Left lung (tissue), 14 donors: ENCODE results near the gene MLX. TPM values are rescaled to one million over a fixed set of nuclear protein-coding genes. Genes with fewer than 3 reads are reported as not detected.

Experiments
- ATAC-seq: fragments of 200-7000 bp; cut with Tn5 transposase; one replicate; pipeline ENCODE4 v1.9.1; 2020; ENCODE audit warnings: moderate library complexity
- DNase-seq, 4 donors: peaks; one replicate each; pipeline ENCODE4 v3.0.0-alpha.2; 2013 to 2020
- H3K27ac ChIP-seq, 2 donors: fragments of 200-600 bp; sonication (generic) in 1 of 2; one replicate each; pipeline versions ENCODE4 v1.5.0 to v1.8.0; 2020 to 2021
- H3K27me3 ChIP-seq, 2 donors: fragments of 200-600 bp; sonication (generic) in 1 of 2; one replicate each; pipeline versions ENCODE4 v1.5.0 to v1.8.0; 2020 to 2021
- H3K36me3 ChIP-seq, 2 donors: fragments of 200-600 bp; sonication (generic) in 1 of 2; one replicate each; pipeline versions ENCODE4 v1.5.0 to v1.8.0; 2020 to 2021
- H3K4me1 ChIP-seq, 2 donors: fragments of 200-600 bp; one replicate each; pipeline ENCODE4 v1.8.0; 2021
- H3K4me3 ChIP-seq, 2 donors: fragments of 200-600 bp; sonication (generic) in 1 of 2; one replicate each; pipeline versions ENCODE4 v1.5.0 to v1.8.0; 2020 to 2021; ENCODE audit warnings: mild to moderate bottlenecking in 1 of 2
- H3K9me3 ChIP-seq, 2 donors: fragments of 200-600 bp; sonication (generic) in 1 of 2; one replicate each; pipeline versions ENCODE4 v1.5.0 to v1.8.0; 2020 to 2021
- CTCF ChIP-seq, 2 donors: fragments of 200-600 bp; sonication (generic) in 1 of 2; IDR thresholded peaks; one replicate each; pipeline versions ENCODE4 v1.5.0 to v1.8.0; 2021; ENCODE audit warnings: antibody characterized with exemption in 2 of 2
- intact Hi-C, 2 donors: fragments of 100-400 bp; cut with DNase I; formaldehyde crosslinking; loops; one replicate each; pipeline versions ENCODE4 v1.11.2 to v1.14.2; 2022
- long read RNA-seq, 12 donors: library from polyadenylated mRNA in 2 of 12; unstranded in 2 of 12; transcript quantifications; one replicate each; pipeline ENCODE4 v2.0.0 and lab custom pipeline, GENCODE V29; 2019 to 2026
- polyA plus RNA-seq, 6 donors: library from polyadenylated mRNA; unstranded; fragments of 120-200 nt; gene quantifications; one replicate each; pipeline ENCODE4 v1.2.1, GENCODE V29; 2013; ENCODE audit not compliant: insufficient read length in 6 of 6
- total RNA-seq, 2 donors: library from RNA; stranded (reverse); fragmentation: NEBNext Ultra II Directional; extraction: Animal tissue kit (Norgen Biotek cat#: 25700); gene quantifications; one replicate each; pipeline ENCODE4 v1.2.1, GENCODE V29; 2021
- donor health status: DM: no; HTN: yes; CAD: no.
- donor health status: DM: no; HTN: no; CAD: no.

The MLX gene
- total RNA-seq: 10 to 100 TPM; 56.3 to 73.7 TPM
- polyA plus RNA-seq: 10 to 100 TPM; 34.4 to 46.3 (median 40.5) TPM
- long read RNA-seq, donor 1, transcript MLX-203 (8 exons, 2,428 nt): major isoform, 13 of 39 reads
- long read RNA-seq, donor 1, partial matches to known transcripts: 19 of 39 reads
- long read RNA-seq, donor 1, other reads (novel, unspliced or antisense): 0 of 39 reads
- long read RNA-seq, donor 2, transcript MLX-203 (8 exons, 2,428 nt): major isoform, 12 of 77 reads
- long read RNA-seq, donor 2, partial matches to known transcripts: 61 of 77 reads
- long read RNA-seq, donor 2, other reads (novel, unspliced or antisense): 0 of 77 reads
- long read RNA-seq, donor 3, transcript MLX-203 (8 exons, 2,428 nt): major isoform, 13 of 23 reads
- long read RNA-seq, donor 3, partial matches to known transcripts: 8 of 23 reads
- long read RNA-seq, donor 3, other reads (novel, unspliced or antisense): 0 of 23 reads
- long read RNA-seq, donor 4, transcript MLX-203 (8 exons, 2,428 nt): major isoform, 26 of 42 reads
- long read RNA-seq, donor 4, partial matches to known transcripts: 6 of 42 reads
- long read RNA-seq, donor 4, other reads (novel, unspliced or antisense): 6 of 42 reads
- long read RNA-seq, donor 5, transcript MLX-203 (8 exons, 2,428 nt): major isoform, 9 of 19 reads
- long read RNA-seq, donor 5, partial matches to known transcripts: 0 of 19 reads
- long read RNA-seq, donor 5, other reads (novel, unspliced or antisense): 7 of 19 reads
- long read RNA-seq, donor 6, transcript MLX-203 (8 exons, 2,428 nt): major isoform, 15 of 34 reads
- long read RNA-seq, donor 6, partial matches to known transcripts: 15 of 34 reads
- long read RNA-seq, donor 6, other reads (novel, unspliced or antisense): 0 of 34 reads
- long read RNA-seq, donor 7, transcript MLX-203 (8 exons, 2,428 nt): major isoform, 8 of 12 reads
- long read RNA-seq, donor 7, partial matches to known transcripts: 0 of 12 reads
- long read RNA-seq, donor 7, other reads (novel, unspliced or antisense): 0 of 12 reads
- long read RNA-seq, donor 8, transcript MLX-203 (8 exons, 2,428 nt): major isoform, 7 of 8 reads
- long read RNA-seq, donor 8, partial matches to known transcripts: 0 of 8 reads
- long read RNA-seq, donor 8, other reads (novel, unspliced or antisense): 0 of 8 reads
- long read RNA-seq, donor 9, partial matches to known transcripts: 0 of 1 reads
- long read RNA-seq, donor 9, other reads (novel, unspliced or antisense): 0 of 1 reads
- long read RNA-seq, donor 10, transcript MLX-203 (8 exons, 2,428 nt): major isoform, 23 of 31 reads
- long read RNA-seq, donor 10, partial matches to known transcripts: 1 of 31 reads
- long read RNA-seq, donor 10, other reads (novel, unspliced or antisense): 4 of 31 reads
- long read RNA-seq, donor 11: 0 reads
- long read RNA-seq, donor 12, transcript MLX-203 (8 exons, 2,428 nt): major isoform, 9 of 20 reads
- long read RNA-seq, donor 12, partial matches to known transcripts: 0 of 20 reads
- long read RNA-seq, donor 12, other reads (novel, unspliced or antisense): 6 of 20 reads

GRCh38 chr17:42566883-42567573 lies at the start of gene MLX:
Gene MLX (plus strand): TSS chr17:42567100. CDS start chr17:42567125, 25 bp downstream.
- Histone ChIP-seq H3K27ac (peak within 1 kb of the TSS; percentile 92 to 97), H3K4me3 (peak within 1 kb of the TSS; percentile 96), H3K9me3 (no peaks in the 10 kb centered on the region), H3K27me3 (no peaks in the 10 kb centered on the region), H3K36me3 (peaks cover 0 to 60% of the 10 kb centered on the region in 2 donors), H3K4me1 (peaks cover 26 to 74% of the 10 kb centered on the region in 2 donors)
- intact Hi-C loops: no loop called here
- peak; percentile 79 for ATAC-seq
- DNase-seq: peak; percentile 90 to 98 (median 94)
- no peak for TF ChIP-seq CTCF (IDR thresholded peaks at IDR 0.05)

- peak overlapping the region; percentile 83 to 93 for H3K27ac ChIP-seq
- H3K4me1 ChIP-seq: peaks cover 54 to 58% of the 10 kb centered on the region in 2 donors
- peaks cover 0 to 65% of the 10 kb centered on the region in 2 donors for H3K36me3 ChIP-seq
- DNase-seq (peak; percentile 24 to 93 (median 78)), ATAC-seq (peak; percentile 78)
- intact Hi-C loops: loop anchor here in 1 of 2 donors (5.0 kb wide), 1 partner anchor 95 kb away; the partner anchor contains the start of gene CAVIN1
- no peaks in the 10 kb centered on the region for H3K27me3 ChIP-seq
- peak; percentile 90 to 97 for TF ChIP-seq CTCF (IDR thresholded peaks at IDR 0.05)
- no peaks in the 10 kb centered on the region for H3K9me3 ChIP-seq
- no peak overlapping the region for H3K4me3 ChIP-seq
Observed at GRCh38 chr17:42517516-42517915, 49.4 kb upstream of the MLX start.

- peaks cover 54 to 65% of the 10 kb centered on the region in 2 donors for H3K4me1 ChIP-seq
- H3K36me3 ChIP-seq: peaks cover 0 to 65% of the 10 kb centered on the region in 2 donors
- no peak overlapping the region for H3K4me3 ChIP-seq
- peak; percentile 61 for ATAC-seq
- peak in 3 of 4 donors; percentile 42 to 81 (median 67) for DNase-seq
- no peaks in the 10 kb centered on the region for H3K9me3 ChIP-seq
- H3K27me3 ChIP-seq: no peaks in the 10 kb centered on the region
- peak overlapping the region; percentile 83 to 93 for H3K27ac ChIP-seq
- intact Hi-C loops: loop anchor here in 1 of 2 donors (5.0 kb wide), 1 partner anchor 96 kb away; the partner anchor contains the start of gene CAVIN1
- TF ChIP-seq CTCF (IDR thresholded peaks at IDR 0.05): no peak
Observed at GRCh38 chr17:42518046-42518754, 48.7 kb upstream of the MLX start.
